SK-MEL-5 (cell line): ENCODE measurements around the gene ASIC2. TPM values are rescaled to one million over a fixed set of nuclear protein-coding genes. Genes with fewer than 3 reads are reported as not detected.

ENCODE experiments used
- DNase-seq: peaks from one replicate; pipeline ENCODE4 v3.0.0-alpha.2; 2016; ENCODE audit warnings: low read depth, low spot score
- in situ Hi-C: cut with HindIII; loops from 2 replicates; pipeline ENCODE4 v1.10.0; 2016; ENCODE audit warnings: low sequenced_read_pairs, high pct_unique_total_duplicates, low pct_unique_long_range_greater_than_20kb
- polyA plus RNA-seq, 2 experiments: library from polyadenylated mRNA; depleted of rRNA; stranded (reverse); fragments of >200 nt; gene quantifications; 2 replicates each; pipeline ENCODE4 v1.2.3, GENCODE V29; 2015
- total RNA-seq: library from RNA; depleted of rRNA; stranded (reverse); fragments of >200 nt; shearing (Covaris generic); gene quantifications from 2 replicates; pipeline ENCODE4 v1.2.3, GENCODE V29; 2014; rRNA removed

ASIC2 gene
- not detected in 2 replicates for total RNA-seq
- 0.05 TPM in 1 of 2 replicates, not detected in the other for polyA plus RNA-seq (2015; cell fraction: cytosol; rRNA removed)
- not detected in 2 replicates for polyA plus RNA-seq (2015; cell fraction: nucleus; rRNA removed)

DNA sequence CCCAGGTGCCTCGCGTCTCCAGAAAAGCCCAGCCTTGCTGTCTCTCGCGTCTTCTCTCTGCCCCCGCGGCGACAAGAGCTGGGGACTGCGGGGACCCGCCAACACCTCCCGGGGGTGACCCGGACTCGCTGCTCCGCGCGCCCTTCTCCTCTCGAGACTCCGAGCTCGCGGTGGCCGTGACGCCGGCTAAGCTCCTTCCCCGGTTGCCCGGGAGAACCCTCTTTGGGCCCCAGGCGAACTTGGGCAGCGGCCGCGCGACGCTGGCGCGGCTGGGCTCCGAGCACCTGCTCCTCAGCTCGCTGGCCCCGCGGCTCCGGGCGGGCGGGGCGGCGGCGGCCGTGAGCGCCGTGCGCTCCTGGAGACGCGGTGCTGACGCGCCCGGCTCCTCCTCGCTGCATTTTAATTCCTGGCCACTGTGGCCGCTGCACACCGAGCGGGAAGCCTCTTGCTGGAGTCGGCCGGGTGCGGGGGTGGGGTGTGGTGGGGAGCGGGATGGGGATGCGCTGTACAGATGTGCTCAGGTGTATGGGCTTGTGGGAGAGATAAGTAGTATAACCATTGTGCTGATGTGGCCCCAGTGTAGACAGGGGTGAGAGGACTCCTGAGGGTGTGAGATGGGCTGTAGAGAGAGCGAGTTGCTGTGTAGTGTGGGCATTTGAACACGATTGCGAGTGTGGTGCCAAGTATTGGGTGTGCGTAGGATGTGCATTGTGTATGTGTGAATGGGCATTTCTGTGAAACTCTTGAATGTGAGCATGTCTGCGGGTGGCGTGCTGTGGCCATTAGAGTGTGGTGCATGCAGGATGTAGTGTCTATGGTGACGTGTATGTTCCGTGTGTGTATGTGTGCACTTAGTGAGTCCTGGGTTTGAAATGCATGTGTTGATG is at the start of gene ASIC2:
Gene ASIC2 (minus strand): TSS at position 315 of the 887 bp plus-strand sequence.
- in situ Hi-C loops = no loop called here
- no peak for DNase-seq

DNA sequence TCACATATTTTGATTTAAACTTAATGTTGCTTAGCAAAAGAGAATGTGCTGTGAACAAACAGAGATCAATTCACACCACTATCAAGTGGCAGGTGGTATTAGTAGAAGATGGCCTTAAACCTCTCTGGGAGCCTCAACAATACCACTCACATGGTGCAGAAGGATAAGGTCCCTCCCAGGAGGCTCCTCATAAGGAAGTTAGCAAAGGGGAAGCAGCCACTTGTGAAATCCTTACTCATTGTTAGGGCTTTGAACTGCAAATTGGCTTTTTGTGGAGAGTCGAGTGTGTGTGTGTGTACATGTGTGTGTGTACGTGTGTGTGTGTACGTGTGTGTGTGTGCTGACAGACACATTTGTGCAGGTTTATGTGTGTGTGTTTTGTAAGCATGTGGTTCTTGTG is 48.9 kb upstream of the ASIC2 start:
- no peak for DNase-seq
- in situ Hi-C loops = no loop called here

DNA sequence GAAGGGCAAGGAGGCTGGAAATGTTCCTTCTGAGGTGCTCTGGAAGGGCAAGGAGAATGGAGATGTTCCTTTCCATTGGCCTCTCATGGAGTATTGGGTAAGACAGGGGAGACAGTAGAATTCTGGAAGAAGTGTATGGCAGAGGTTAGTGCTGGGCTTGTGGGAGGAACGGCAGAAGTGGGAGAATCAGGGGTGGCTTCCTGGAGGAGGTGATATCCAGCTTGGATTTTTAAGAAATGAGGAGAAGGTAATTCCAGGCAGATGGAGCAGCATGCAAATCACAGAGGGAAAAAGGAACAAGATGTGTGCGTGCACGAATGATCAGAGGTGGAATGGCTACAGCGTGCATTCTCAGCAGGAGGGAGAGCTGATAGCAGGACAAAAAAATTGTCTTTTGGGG is 45.1 kb upstream of the ASIC2 start:
- no peak for DNase-seq
- in situ Hi-C loops = no loop called here

DNA sequence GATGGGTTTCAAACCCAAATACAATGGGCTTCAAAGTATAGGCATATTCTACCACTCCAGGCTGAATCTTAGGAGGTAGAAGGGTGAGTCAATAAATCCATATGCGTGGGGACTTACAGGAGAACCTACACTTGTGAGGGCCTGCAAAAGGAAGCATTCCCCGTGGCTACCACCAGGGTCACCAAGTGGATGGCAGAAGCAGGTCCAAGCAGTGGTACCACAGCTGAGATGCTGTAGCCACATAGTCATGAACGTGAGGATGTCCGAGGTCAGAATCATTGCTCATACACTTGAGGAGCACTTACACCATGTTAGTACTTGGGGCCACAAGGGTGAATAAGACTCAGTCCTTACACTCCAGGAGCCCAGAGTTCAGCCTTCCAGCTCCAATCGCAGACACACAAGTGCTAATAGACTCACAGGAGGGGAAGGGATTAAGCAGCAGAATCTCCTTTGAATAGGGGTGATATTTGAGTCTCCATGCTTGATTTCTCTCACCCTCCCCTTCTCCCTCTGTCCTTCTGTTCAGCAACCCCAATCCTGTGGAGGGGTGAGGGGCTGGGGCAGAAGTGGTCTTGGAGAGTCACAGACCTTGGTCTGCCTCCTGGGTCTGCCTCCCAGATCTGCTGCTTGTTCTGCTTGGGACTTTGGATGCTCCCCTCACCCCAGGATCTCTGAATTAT is 42.5 kb upstream of the ASIC2 start:
- in situ Hi-C loops = no loop called here
- peak; percentile 6 for DNase-seq

DNA sequence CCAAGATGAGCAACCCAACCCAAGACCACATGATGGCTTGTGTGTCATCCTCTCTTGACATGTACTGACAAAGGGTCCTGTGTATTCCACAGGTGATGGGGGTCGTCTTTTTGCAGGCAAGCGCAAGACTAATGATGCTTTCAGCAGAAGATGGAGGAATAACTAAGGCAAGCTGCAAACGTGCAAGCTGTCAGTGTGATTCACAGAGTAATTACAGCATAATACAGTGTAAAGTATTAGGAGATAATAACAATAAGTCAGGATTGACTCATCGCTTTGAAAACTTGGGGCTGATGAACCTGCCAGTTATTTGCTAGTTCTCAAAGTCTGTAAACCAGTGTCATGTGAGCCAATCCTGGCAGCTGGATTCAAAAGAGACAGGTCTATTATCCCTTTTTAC is 41.6 kb upstream of the ASIC2 start:
- DNase-seq = no peak
- in situ Hi-C loops = no loop called here

DNA sequence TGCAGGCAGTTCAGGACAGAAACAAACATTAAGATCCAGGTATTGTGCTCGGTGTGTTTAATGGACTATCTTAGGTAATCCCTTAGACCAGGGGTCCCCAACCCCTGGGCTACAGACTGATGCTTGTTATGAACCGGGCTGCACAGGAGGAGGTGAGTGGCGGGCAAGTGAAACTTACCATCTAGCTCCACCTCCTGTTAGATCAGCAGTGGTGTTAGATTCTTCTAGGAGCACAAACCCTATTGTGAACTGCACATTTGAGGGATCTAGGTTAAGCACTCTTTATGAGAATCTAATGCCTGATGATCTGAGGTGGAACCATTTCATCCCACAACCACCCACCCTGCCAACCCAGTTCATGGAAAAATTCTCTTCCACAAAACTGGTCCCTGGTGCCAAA is 37.8 kb upstream of the ASIC2 start:
- in situ Hi-C loops = no loop called here
- no peak for DNase-seq

DNA sequence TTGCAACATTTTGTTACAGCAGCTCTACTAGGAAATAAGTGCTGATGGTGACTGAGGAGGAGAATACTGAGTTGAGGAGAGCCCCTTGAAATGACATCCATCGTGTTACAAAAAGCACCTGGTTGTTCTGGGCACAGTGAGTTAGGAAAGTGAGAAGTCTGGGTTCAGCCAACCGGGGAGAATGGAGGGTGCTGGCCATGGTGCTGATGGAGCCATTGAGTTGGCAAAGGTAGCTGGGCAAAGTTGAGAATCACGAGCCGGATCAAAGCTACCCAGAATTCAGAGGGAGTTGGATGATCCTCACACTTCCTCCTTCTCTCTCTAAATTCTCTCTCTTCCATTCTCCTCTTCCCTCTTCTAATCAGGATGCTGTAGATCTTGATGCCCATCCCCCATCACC is 35.0 kb upstream of the ASIC2 start:
- DNase-seq = no peak
- in situ Hi-C loops = no loop called here

DNA sequence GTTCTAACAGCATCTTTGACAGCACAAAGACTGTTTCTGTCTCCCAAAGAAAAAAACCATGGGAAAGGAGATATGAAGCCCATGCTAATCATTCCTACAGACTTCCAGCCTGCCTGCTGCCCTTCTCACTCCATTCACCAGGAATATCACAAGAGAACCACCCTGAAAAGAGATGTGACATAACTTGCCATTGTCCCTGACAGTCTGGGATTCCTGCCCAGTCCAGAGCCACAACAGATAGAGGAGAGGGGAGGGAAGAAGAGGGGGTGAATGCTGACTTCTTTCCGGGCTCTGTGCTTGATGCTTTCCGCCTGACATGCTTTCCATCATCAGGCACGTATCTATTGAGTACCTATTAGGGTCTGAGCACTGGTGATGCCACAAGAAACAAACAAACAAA is 31.6 kb upstream of the ASIC2 start:
- DNase-seq = no peak
- in situ Hi-C loops = no loop called here

DNA sequence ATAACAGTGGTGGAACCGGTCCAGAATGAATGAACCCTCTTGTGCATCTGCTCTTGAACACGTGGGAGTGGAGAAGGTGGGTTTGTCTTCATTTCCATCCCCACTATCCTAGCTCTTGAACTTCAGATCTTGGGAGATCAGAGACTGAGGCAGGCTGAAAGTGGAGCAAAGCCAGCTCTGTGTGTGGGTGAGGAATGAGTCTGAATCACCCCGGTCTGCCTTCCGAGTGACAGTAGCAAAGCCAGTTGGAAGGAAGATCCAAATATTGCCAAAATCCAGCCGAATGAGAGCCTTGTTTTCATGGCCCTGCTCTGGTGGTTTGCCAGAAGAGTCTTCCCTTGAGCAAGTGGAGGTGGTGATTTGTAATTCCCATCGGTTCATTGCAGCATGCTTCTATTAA is 29.0 kb upstream of the ASIC2 start:
- in situ Hi-C loops = no loop called here

DNA sequence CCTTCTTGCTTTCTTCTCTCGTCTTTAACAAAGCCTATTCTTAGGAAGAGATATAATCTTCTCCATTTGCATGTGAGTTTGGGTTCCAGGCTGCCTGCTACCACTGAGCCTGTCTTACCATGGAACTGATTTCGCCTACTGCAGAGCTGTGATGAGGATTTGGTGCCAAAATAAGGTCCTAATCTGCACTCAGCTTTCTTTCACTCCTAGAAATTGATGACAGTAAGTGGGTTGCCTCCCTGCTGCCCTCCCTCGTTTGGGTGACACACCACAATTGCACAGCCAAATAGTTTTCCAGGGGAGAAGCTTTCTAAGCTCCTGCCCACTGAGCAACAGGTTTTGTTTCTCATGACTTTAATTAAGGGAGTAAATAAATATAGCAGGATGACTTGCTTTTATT is 25.1 kb upstream of the ASIC2 start:
- no peak for DNase-seq
- in situ Hi-C loops = no loop called here

More for the DNA sequence above, 29.0 kb upstream of the ASIC2 start:
- DNase-seq = no peak

DNA sequence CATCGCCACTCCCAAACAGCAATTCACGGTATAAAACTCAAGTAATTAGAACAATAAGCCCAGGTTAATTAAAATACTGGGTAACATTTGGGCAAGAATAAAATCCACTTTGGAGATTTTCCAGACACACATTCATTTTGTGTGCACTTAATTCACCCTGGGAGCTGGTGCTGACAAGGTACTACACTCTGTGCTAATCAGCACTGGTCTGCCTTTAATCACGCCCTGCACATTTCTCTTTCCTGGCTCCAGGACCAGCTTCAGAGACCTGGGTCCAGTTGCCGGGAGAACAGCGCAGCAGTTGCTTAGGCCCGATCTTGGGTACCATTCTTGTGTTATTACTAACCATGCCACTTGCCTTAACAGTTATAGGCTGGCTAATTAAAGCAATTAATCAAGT is 23.7 kb upstream of the ASIC2 start:
- no peak for DNase-seq
- in situ Hi-C loops = no loop called here

DNA sequence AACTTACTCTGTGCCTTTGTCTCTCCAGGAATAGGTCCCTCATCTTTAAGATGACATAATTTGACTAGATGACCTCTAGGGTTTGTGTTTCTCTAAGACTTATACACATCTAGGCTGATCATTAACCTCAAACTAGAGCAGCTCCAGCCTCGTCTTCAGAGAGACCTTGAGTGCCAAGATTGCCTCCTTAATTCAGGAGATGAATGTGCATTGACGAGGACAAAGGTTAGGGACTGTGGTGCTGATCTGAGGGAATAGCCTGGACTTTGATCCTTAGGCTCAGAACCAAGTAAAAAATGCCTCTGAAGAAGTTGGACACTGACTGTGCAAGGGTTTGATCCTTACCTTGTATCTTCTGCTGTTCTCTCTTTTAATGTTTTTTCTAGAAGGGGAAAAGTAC is 17.2 kb upstream of the ASIC2 start:
- no peak for DNase-seq
- in situ Hi-C loops = no loop called here

DNA sequence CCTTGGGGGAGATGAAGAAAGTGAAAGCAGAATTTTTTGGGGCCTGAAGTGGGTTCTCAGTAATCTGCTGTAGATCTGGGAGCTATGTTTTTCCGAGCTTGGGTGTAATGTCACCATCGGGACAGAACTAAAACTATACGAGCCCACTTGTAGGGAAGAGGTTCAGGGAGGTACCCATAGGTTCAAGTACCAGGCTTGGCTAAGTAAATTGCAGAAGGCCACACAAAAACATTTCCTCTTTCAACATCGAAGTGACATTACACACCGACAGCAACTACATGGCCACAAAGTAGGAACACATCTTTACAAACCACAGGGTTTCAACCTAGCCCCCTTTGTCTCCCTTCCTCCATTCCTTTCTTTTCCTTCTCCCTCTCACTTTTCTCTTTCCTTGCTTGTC is 10.2 kb upstream of the ASIC2 start:
- no peak for DNase-seq
- in situ Hi-C loops = no loop called here

DNA sequence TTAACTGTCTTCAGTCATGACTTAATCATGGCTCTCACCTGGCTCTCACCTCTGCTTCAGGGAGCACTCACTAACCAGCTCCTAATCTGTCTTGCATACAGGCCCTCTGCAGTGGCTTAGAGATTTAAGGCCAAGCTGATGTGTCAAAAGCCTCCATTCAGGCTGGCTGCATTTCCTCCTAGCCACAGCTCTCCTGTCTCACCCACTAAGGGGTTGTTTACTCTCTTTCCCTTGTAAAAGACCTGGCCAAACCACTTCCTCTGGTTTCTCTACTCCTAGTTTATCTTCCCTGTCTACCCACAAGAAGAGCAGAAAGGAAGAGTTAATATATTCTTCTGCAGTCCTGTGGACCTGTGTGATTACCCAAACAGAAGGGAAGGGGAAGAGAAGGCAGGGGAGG is 9.3 kb upstream of the ASIC2 start:
- in situ Hi-C loops = no loop called here
- no peak for DNase-seq

DNA sequence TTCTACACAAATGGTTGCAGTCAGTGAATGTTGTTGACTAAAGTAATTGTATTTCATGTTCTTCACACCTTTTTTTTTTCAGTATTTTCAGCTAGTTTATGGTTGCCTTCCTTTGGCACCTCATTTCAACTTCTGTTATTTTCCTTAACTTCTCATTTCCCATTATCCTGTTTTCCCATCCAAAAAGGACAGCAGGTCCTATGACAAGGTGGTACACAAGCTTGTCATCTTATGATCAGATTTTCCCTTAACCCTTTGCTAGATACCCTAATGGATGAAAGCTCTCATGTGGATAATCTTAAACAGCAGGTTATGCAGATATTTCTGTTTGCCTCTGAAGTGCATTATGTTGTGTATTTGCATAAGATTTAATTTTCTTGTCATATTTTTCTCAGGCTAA is 7.1 kb upstream of the ASIC2 start:
- in situ Hi-C loops = no loop called here
- no peak for DNase-seq

DNA sequence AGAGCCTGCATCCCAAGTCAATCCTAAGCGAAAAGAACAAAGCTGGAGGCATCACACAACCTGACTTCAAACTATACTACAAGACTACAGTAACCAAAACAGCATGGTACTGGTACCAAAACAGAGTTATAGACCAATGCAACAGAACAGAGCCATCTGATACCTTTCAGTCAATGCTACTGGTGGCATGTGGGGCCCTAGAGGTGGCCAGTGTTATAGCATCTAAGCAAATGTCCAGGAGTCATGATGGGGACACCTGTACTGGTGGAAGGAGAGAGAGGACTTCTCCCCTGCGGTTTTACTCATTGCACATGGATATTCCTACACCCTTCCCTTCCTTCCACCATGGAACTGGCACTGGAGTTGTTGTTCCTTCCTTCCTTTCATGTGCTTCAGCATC is 6.0 kb upstream of the ASIC2 start:
- no peak for DNase-seq
- in situ Hi-C loops = no loop called here

DNA sequence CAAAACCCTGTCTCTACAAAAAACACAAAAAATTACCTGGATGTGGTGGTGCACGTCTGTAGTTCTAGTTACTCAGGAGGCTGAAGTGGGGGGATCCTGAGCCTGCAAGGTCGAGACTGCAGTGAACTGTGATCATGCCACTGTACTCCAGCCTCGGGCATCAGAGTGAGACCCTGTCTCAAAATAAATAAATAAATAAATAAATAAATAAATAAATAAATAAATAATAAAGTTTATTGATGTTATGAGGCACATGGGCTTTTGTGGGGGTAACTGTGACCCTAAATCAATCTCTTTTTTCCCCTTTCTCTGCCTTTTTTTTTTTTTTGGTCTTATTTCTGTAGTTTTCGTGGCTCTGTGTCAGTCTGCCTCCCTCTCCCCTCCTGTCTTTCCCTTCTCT is 4.5 kb upstream of the ASIC2 start:
- DNase-seq = no peak
- in situ Hi-C loops = no loop called here

DNA sequence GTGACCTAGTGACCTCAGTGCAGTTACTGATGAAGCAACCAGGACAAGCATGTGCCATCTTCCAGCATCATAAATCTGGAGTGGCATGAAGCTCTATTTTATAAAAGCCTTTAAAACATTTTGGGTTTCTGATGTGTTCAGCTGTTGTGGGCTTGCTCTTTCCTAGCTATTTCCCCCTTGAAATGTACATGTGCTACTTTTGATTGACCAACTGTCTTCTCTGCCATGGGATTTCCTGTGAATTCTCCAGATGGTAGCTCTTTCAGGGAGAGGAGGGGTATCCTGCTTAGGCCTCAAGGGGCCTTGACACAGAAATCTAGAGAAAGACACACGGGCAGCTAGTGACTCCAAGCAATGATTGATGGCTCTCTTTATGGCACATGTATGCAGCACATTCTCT is 1.9 kb upstream of the ASIC2 start:
- in situ Hi-C loops = no loop called here
- DNase-seq = no peak
